ENCODE data around the gene CLNK.

- TF ChIP-seq PBX3 (IDR thresholded peaks at IDR 0.05), result no peak
- TF ChIP-seq POLR2AphosphoS5 (IDR thresholded peaks at IDR 0.05; ENCODE audit: low read depth, low read length), result no peak
- TF ChIP-seq TAF1 (IDR thresholded peaks at IDR 0.05; ENCODE audit: borderline replicate concordance, low read depth, low read length), result no peak
- no peak for TF ChIP-seq CTCF (IDR thresholded peaks at IDR 0.05)
- no peak for TF ChIP-seq YY1 (IDR thresholded peaks at IDR 0.05; ENCODE audit: low read depth)
These were observed 21.7 kb upstream of the CLNK start for GRCh38 chr4:10706236-10706635.
